ENCODE measurements around the gene TP53AIP1. TPM values are rescaled to one million over a fixed set of nuclear protein-coding genes. Genes with fewer than 3 reads are reported as not detected.

TP53AIP1 gene
- total and polyA plus RNA-seq, 2 experiments from 2014 or later = 0.07 TPM; not detected in 1

- no peak for DNase-seq (ENCODE audit: low spot score)
- Histone ChIP-seq H3K27me3 (ENCODE audit: insufficient read depth) (peaks cover 21% of the 10 kb centered on the region; the same call in 1 of the 2 replicates), H4K20me1 (replicated peaks; ENCODE audit: insufficient read depth) (no peaks in the 10 kb centered on the region), H3K9me2 (ENCODE audit: insufficient read depth) (no peaks in the 10 kb centered on the region), H3K36me3 (ENCODE audit: insufficient read depth) (no peaks in the 10 kb centered on the region), H3K4me3 (no peak overlapping the region), H3F3A (replicated peaks; ENCODE audit: low read depth) (no peaks in the 10 kb centered on the region), H3K4me2 (no peak overlapping the region), H3K4me1 (ENCODE audit: insufficient read depth) (peaks cover 18% of the 10 kb centered on the region), H3K79me2 (replicated peaks; ENCODE audit: insufficient read depth) (no peaks in the 10 kb centered on the region), H3K27ac (ENCODE audit: low read depth) (no peak overlapping the region), H2AFZ (no peak overlapping the region)
- ATAC-seq = no peak
- Mint-ChIP-seq H3K36me3 (ENCODE audit: low read depth) (no peaks in the 10 kb centered on the region), H3K4me1 (peaks cover 35% of the 10 kb centered on the region), H3K27ac (no peak overlapping the region), H3K9me3 (no peaks in the 10 kb centered on the region; the same call in 2 of the 3 replicates), H3K27me3 (ENCODE audit: insufficient read depth, low read depth, poor library complexity) (peaks cover 34% of the 10 kb centered on the region), H3K4me3 (no peak overlapping the region)
- TF ChIP-seq STAT1 (IDR thresholded peaks at IDR 0.05; ENCODE audit: unreplicated experiment) = no peak
- TF ChIP-seq ZNF114 (CRISPR knock-in tag; IDR thresholded peaks at IDR 0.05) = no peak
- TF ChIP-seq ZNF462 (CRISPR knock-in tag; IDR thresholded peaks at IDR 0.05) = no peak
- no peak for TF ChIP-seq ZNF331 (CRISPR knock-in tag; IDR thresholded peaks at IDR 0.05; ENCODE audit: low read depth)
- TF ChIP-seq POLR2AphosphoS5 (IDR thresholded peaks at IDR 0.05; ENCODE audit: low read depth) = no peak
- no peak for TF ChIP-seq JUNB (IDR thresholded peaks at IDR 0.05; ENCODE audit: unreplicated experiment)
- no peak for TF ChIP-seq ETS1 (IDR thresholded peaks at IDR 0.05)
- no peak for TF ChIP-seq EZH2phosphoT487 (IDR thresholded peaks at IDR 0.05; ENCODE audit: unreplicated experiment)
- TF ChIP-seq REST (IDR thresholded peaks at IDR 0.05; ENCODE audit: unreplicated experiment) = no peak
- TF ChIP-seq EZH2 (IDR thresholded peaks at IDR 0.05; ENCODE audit: low read depth, unreplicated experiment) = no peak
- no peak for TF ChIP-seq NANOG (IDR thresholded peaks at IDR 0.05; ENCODE audit: borderline replicate concordance)
- TF ChIP-seq CTCF (conservative IDR thresholded peaks at IDR 0.05; ENCODE audit: low read depth in 2 of 2) = no peak
- TF ChIP-seq CREB1 (CRISPR knock-in tag; IDR thresholded peaks at IDR 0.05; ENCODE audit: low read depth) = no peak
These were observed 9.0 kb downstream of the TP53AIP1 start for GRCh38 chr11:128933481-128934178.

All from GM23338 (cell line).